Adrenal gland (tissue), 12 donors: Measurements from ENCODE around the gene DARS1. TPM values are rescaled to one million over a fixed set of nuclear protein-coding genes. Genes with fewer than 3 reads are reported as not detected.

Source experiments
- DNase-seq, 7 donors: peaks; one replicate each; pipeline ENCODE4 v3.0.0-alpha.2; 2019 to 2020
- H3K27ac ChIP-seq, 5 donors: fragments of 200-600 bp; sonication (generic) in 4 of 5; 1 replicate in 3 of 5; 2 replicates in 2 of 5; pipeline versions ENCODE4 v1.5.1 to v1.8.0; 2016 to 2020; ENCODE audit warnings: mild to moderate bottlenecking in 1 of 5
- H3K27me3 ChIP-seq: fragments of 200-600 bp; 2 replicates; pipeline ENCODE4 v1.8.0; 2021
- H3K36me3 ChIP-seq, 2 donors: fragments of 200-600 bp; replicated peaks in 1 of 2; 1 replicate in 1 of 2; 2 replicates in 1 of 2; pipeline versions ENCODE4 v1.5.1 to v1.8.0; 2018 to 2022
- H3K4me1 ChIP-seq, 2 donors: fragments of 200-600 bp; replicated peaks in 1 of 2; 1 replicate in 1 of 2; 2 replicates in 1 of 2; pipeline versions ENCODE4 v1.5.1 to v1.8.0; 2018 to 2021
- H3K4me3 ChIP-seq, 4 donors: fragments of 200-600 bp; sonication (generic) in 3 of 4; one replicate each; pipeline ENCODE4 v1.5.1; 2016 to 2018
- H3K9me3 ChIP-seq, 3 donors: fragments of 200-600 bp; sonication (generic) in 1 of 3; replicated peaks in 1 of 3; 1 replicate in 2 of 3; 2 replicates in 1 of 3; pipeline versions ENCODE4 v1.5.1 to v1.8.0; 2016 to 2021
- POLR2A ChIP-seq, 2 donors: fragments of 450-650 bp; IDR thresholded peaks; one replicate each; pipeline ENCODE4 v1.6.1; 2017; ENCODE audit warnings: antibody characterized with exemption in 2 of 2, mild to moderate bottlenecking in 2 of 2, moderate library complexity in 1 of 2
- WGBS, 4 donors: extraction: QIAGEN DNeasy Blood & Tissue Kit in 2 of 4; methylation state at CpG; one replicate each; pipeline versions ENCODE4 v1.1.5 to v1.1.7; 2013 to 2017; 5-methylcytosine and 5-hydroxymethylcytosine counted together
- intact Hi-C, 2 donors: fragments of 100-400 bp; cut with DNase I; formaldehyde crosslinking; loops; one replicate each; pipeline versions ENCODE4 v1.14.1 to v1.15.0; 2022 to 2023
- polyA plus RNA-seq, 3 donors: library from polyadenylated mRNA; stranded (reverse); fragments of 200-250 nt in 2 of 3; fragments of 350-450 nt in 1 of 3; fragmentation: Illumina TruSeq in 1 of 3; extraction: RNeasy Lipid Tissue Mini Kit (QIAGEN cat#74804) in 1 of 3; gene quantifications; one replicate each; pipeline ENCODE4 v1.2.3, GENCODE V29; 2013 to 2014
- total RNA-seq, 9 donors: library from RNA; depleted of rRNA in 4 of 9; stranded (reverse); fragments of >200 nt in 4 of 9; fragments of 120-200 nt in 1 of 9; fragmentation: NEBNext Ultra II Directional in 1 of 9; extraction: Animal tissue kit (Norgen Biotek cat#: 25700) in 1 of 9; gene quantifications; one replicate each; pipeline versions ENCODE4 v1.1.0 to v1.2.4, GENCODE V29; 2013 to 2023
- TF ChIP-seq, protein P1 (sequence below), 6 experiments: fragments of 450-650 bp in 4 of 6; fragments of 200-600 bp in 2 of 6; sonication (generic) in 1 of 6; IDR thresholded peaks; 1 replicate in 5 of 6; 2 replicates in 1 of 6; pipeline versions ENCODE4 v1.5.1 to v1.8.0; 2016 to 2021; ENCODE audit warnings: antibody characterized with exemption in 6 of 6, mild to moderate bottlenecking in 2 of 6, moderate library complexity in 1 of 6
- donor health status: healthy with polysubstance abuse.
- donor health status: Bipolar disorder and iron deficiency.
- donor health status: DM: yes; HTN: yes; CAD: no.
- donor health status: DM: no; HTN: no; CAD: no.
- donor health status: DM: no; HTN: no; CAD: no.
- donor health status: DM: yes; HTN: yes; CAD: no.

DARS1 gene
- total and polyA plus RNA-seq, 12 donors: 50.6 to 159 (median 82.9) TPM

DNA sequence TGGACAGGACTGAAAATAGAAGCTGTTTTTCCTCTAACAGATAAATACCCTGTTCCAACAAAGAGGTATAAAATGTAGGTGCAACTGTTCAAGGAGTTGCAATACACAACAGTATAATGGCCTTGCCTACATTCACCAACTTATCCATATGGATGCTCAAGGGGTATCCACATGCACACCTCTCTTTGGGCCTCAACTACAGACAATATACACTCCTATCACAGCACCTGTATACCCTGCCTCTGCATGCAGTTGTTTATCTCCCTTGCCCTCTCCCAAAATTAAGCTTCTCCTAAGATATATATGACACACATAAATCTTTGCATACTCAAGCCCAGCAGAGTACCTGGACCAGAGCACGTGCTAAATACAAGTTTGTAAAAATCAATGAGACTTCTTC lies 37.3 kb downstream of the DARS1 start:
- Histone ChIP-seq H3K9me3 (no peaks in the 10 kb centered on the region), H3K4me3 (no peak overlapping the region), H3K27ac (no peak overlapping the region), H3K36me3 (no peaks in the 10 kb centered on the region), H3K4me1 (peaks cover 13 to 18% of the 10 kb centered on the region in 2 donors), H3K27me3 (no peaks in the 10 kb centered on the region)
- 90 to 97% (median 92%) methylated on average over 1 of the region's 1 CpG for WGBS, 4 donors
- intact Hi-C loops: no loop called here
- DNase-seq: no peak
- TF ChIP-seq, protein P1, sequence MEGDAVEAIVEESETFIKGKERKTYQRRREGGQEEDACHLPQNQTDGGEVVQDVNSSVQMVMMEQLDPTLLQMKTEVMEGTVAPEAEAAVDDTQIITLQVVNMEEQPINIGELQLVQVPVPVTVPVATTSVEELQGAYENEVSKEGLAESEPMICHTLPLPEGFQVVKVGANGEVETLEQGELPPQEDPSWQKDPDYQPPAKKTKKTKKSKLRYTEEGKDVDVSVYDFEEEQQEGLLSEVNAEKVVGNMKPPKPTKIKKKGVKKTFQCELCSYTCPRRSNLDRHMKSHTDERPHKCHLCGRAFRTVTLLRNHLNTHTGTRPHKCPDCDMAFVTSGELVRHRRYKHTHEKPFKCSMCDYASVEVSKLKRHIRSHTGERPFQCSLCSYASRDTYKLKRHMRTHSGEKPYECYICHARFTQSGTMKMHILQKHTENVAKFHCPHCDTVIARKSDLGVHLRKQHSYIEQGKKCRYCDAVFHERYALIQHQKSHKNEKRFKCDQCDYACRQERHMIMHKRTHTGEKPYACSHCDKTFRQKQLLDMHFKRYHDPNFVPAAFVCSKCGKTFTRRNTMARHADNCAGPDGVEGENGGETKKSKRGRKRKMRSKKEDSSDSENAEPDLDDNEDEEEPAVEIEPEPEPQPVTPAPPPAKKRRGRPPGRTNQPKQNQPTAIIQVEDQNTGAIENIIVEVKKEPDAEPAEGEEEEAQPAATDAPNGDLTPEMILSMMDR (IDR thresholded peaks at IDR 0.05): no peak
- TF ChIP-seq POLR2A (IDR thresholded peaks at IDR 0.05): no peak

GRCh38 chr2:135947483-135947882 lies 37.9 kb downstream of the DARS1 start:
- peaks cover 13 to 18% of the 10 kb centered on the region in 2 donors for H3K4me1 ChIP-seq
- intact Hi-C loops: no loop called here
- no peak overlapping the region for H3K27ac ChIP-seq
- 95 to 96% (median 96%) methylated on average over 2 of the region's 2 CpGs for WGBS, 4 donors
- no peak overlapping the region for H3K4me3 ChIP-seq
- no peak for DNase-seq
- TF ChIP-seq, protein P1 (IDR thresholded peaks at IDR 0.05): no peak
- no peak for TF ChIP-seq POLR2A (IDR thresholded peaks at IDR 0.05)
- no peaks in the 10 kb centered on the region for H3K9me3 ChIP-seq
- H3K36me3 ChIP-seq: peaks cover 0 to 6% of the 10 kb centered on the region in 2 donors
- H3K27me3 ChIP-seq: no peaks in the 10 kb centered on the region

DNA sequence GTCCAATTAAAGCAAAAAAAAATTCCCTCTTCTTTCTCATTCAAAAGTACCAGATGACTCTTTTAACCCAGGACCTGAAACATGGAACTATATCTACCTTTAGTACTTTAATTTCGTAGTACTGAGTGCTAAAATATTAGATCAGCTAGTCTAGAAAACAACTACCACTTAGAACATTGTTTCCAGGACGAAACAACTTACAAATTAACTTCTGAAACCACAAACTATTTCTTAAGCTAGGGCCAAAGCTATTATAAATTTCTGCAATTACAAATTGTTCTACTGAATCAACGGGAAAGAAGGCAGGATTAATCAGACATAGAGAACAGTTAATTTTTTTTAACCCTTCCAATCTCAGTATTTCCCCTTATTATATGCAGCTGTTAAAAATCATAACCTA lies 39.9 kb downstream of the DARS1 start:
- no peaks in the 10 kb centered on the region for H3K9me3 ChIP-seq

GRCh38 chr2:135944625-135945024 lies 40.8 kb downstream of the DARS1 start:
- Histone ChIP-seq H3K4me1 (peaks cover 10 to 13% of the 10 kb centered on the region in 2 donors), H3K27me3 (no peaks in the 10 kb centered on the region), H3K27ac (no peak overlapping the region), H3K9me3 (no peaks in the 10 kb centered on the region), H3K4me3 (no peak overlapping the region), H3K36me3 (peaks cover 0 to 7% of the 10 kb centered on the region in 2 donors)
- TF ChIP-seq POLR2A (IDR thresholded peaks at IDR 0.05): no peak
- TF ChIP-seq, protein P1 (IDR thresholded peaks at IDR 0.05): no peak
- no peak for DNase-seq
- 96 to 100% (median 100%) methylated on average over 1 of the region's 1 CpG for WGBS, 4 donors
- intact Hi-C loops: no loop called here

More for the DNA sequence above, 39.9 kb downstream of the DARS1 start:
- H3K4me1 ChIP-seq: peaks cover 13 to 18% of the 10 kb centered on the region in 2 donors
- no peak overlapping the region for H3K4me3 ChIP-seq
- H3K36me3 ChIP-seq: peaks cover 0 to 7% of the 10 kb centered on the region in 2 donors
- H3K27ac ChIP-seq: no peak overlapping the region
- intact Hi-C loops: no loop called here
- no peak for TF ChIP-seq POLR2A (IDR thresholded peaks at IDR 0.05)
- TF ChIP-seq, protein P1 (IDR thresholded peaks at IDR 0.05): no peak
- 75 to 86% (median 80%) methylated on average over 3 of the region's 3 CpGs for WGBS, 4 donors
- H3K27me3 ChIP-seq: no peaks in the 10 kb centered on the region
- DNase-seq: no peak
